ENCODE results near the gene CFDP1. TPM values are rescaled to one million over a fixed set of nuclear protein-coding genes. Genes with fewer than 3 reads are reported as not detected.
A peak's percentile ranks its signal among the peaks of the same experiment; 100 is the strongest.
"Not testable (repeated sequence)": the region's sequence is repeated elsewhere in the genome, so short reads cannot be mapped to it uniquely, and the experiment has no call there.

The CFDP1 gene
- total and polyA plus RNA-seq, 2 donors: 71.0 to 78.8 TPM

DNA sequence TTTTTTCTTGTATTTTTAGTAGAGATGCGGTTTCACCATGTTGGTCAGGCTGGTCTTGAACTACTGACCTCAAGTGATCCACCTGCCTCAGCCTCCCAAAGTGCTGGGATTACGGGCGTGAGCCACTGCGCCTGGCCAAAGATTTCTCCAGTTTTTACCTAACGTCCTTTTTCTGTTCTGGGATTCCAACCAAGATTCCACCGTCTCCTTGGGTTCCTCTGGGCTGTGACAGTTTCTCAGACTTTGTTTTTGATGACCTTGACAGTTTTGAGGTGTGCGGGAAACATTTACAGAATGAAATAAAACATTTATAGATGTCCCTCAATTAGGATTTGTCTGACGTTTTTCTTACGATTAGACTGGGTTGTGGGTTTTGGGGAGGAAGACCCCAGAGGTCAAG lies 163.9 kb downstream of the CFDP1 start:
- 64% methylated on average over 9 of the region's 9 CpGs for WGBS
- H3K4me1 ChIP-seq (ENCODE audit: insufficient read depth); H3K27ac ChIP-seq (ENCODE audit: low read depth); DNase-seq (ENCODE audit: extremely low spot score); H3K4me3 ChIP-seq (ENCODE audit: low read depth, low read length); H3K36me3 ChIP-seq (ENCODE audit: insufficient read depth): not testable (repeated sequence)

- Histone ChIP-seq H3K27ac (ENCODE audit: low read depth) (no peak overlapping the region), H3K4me3 (ENCODE audit: low read depth, low read length) (no peak overlapping the region), H3K36me3 (ENCODE audit: insufficient read depth) (no peaks in the 10 kb centered on the region), H3K4me1 (ENCODE audit: insufficient read depth) (peaks cover 2% of the 10 kb centered on the region)
- WGBS: 71% methylated on average over 10 of the region's 10 CpGs
- DNase-seq (ENCODE audit: extremely low spot score): no peak
Measured at GRCh38 chr16:75267631-75268264, 165.6 kb downstream of the CFDP1 start.

DNA sequence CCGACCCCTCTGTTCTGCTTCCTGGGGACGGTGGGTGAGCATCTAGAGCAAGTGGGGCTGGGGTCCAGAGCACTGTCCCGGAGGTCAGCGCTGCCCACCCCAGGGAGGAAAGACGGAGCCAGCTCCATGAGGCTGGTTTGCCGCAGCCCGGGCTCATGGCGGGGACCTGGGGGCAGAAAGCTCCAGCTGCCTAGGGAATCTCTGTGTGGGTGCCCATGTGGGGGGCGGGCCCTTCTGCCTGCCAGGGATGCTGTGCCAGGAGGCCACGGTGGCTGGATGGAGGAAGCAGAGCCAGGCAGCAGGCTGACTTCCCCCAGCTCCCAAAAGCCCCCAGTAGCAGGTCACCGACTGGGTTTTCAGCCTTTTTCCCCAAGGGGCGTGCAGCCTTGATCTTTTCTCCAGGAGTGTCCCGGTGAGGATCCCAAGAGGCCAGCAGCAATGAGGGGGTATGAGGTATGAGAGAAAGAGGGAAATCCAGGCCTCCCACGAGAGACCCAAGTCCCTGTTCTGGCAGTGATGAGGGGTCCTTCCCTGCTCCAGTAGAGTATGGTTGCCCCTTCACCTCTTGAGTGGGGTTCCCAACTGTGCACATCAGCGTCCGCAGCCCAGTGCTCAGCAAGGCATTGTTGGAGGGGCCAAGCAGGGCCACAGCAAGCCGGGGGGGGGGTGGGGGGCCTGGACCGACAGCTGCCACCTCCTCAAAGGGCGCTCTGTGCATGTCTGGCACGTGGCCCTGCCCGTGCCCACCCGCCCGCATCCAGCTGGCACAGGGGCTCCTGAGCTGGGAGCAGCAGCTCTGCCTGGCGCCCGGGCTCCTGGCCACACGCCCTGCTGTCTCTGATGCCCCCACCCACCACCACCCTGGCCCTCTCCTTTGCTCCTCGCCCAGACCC lies 166.3 kb downstream of the CFDP1 start:
- H3K4me1 ChIP-seq (ENCODE audit: insufficient read depth): peaks cover 2% of the 10 kb centered on the region
- no peaks in the 10 kb centered on the region for H3K36me3 ChIP-seq (ENCODE audit: insufficient read depth)
- H3K27ac ChIP-seq (ENCODE audit: low read depth): no peak overlapping the region
- no peak for DNase-seq (ENCODE audit: extremely low spot score)
- H3K4me3 ChIP-seq (ENCODE audit: low read depth, low read length): no peak overlapping the region
- 85% methylated on average over 27 of the region's 27 CpGs for WGBS

DNA sequence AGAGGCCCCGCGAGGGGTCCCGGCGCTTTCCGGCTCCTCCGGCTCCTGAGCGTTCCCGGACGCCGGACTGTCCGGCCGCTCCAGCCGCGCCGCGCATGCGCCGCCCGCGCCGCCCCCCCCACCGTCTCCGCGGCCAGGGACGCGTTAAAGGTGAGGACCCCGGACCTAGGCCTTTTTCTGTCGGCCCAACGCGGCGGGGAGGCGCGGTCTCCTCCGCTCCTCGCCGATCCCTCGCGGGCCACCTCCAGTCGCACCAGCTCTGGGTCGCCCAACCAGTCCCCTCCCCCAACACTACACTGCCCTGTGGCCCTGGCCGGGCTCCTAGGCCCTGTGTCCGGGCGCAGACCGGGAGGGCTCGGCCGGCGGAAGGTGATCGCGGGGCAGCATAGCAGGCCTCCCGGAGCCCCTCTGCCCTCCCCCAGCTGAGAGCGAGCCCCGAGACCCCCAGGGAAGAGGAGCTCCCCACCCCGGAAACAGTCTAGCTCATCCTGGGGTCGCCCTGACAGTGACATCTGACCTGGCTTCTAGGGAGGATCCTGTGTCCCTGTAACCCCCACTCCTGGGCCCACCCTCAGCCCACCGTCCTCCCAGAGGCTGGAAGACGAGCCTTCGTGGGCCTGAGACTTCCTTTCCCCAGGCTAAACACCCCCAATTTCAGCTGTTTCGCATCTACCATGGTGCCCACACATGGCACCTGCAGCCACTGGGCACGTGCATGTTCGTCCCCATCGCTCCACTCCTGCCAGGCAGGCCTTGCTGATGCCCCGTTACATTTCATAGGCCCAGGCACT lies 167.2 kb downstream of the CFDP1 start:
- H3K4me3 ChIP-seq (ENCODE audit: low read depth, low read length): peak overlapping the region; percentile 95
- peaks cover 2% of the 10 kb centered on the region for H3K4me1 ChIP-seq (ENCODE audit: insufficient read depth)
- 8% methylated on average over 62 of the region's 62 CpGs for WGBS
- no peaks in the 10 kb centered on the region for H3K36me3 ChIP-seq (ENCODE audit: insufficient read depth)
- DNase-seq (ENCODE audit: extremely low spot score): no peak
- H3K27ac ChIP-seq (ENCODE audit: low read depth): peak overlapping the region; percentile 55

DNA sequence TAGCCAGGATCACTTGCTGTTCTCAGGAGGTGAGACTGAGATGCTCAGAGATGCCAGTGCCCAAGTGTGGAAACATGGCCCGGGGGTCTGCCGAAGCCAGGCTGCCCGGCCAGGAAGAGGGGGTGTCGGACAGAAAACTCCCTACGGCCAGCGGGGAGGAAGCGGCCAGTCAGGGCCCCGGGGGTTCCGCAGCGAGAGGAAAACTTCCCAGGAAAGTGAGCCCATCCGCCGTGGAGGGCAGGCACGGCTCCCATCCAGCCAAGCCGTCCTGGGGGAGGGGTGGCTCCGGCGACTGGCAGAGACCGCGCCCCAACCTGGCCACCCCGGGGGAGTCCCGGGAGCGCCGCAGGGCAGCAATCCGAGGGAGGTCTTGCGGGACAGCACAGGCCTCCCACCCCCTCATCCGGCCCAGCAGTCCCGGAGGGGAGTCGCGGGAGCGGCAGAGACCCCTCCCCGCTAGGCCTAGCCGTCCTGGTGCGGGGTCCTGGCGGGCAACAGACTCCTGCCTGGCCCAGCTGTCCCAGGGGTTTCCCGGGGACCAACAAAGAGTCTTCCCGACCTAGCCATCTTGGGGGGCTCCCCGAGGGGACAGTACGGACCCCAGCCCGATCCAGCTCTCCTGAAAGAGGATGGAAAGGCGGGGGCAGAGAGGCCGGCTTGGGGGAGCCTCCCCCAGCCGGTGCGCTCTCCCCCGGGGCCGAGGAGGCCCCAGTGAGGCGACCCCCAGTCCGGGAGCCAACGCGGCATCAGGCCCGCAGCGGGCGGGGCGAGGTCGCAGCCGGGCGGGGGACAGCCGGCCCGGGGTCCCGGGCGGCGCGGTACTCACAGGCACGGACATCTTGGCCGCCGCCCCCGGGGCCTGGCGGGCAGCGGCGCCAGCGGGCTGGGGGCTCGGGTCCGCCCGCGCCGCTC lies 168.0 kb downstream of the CFDP1 start:
- no peak for DNase-seq (ENCODE audit: extremely low spot score)
- Histone ChIP-seq H3K4me3 (ENCODE audit: low read depth, low read length) (peak overlapping the region; percentile 95), H3K27ac (ENCODE audit: low read depth) (peak overlapping the region; percentile 55), H3K36me3 (ENCODE audit: insufficient read depth) (no peaks in the 10 kb centered on the region), H3K4me1 (ENCODE audit: insufficient read depth) (peaks cover 2% of the 10 kb centered on the region)
- under 1% methylated on average over 74 of the region's 74 CpGs for WGBS

DNA sequence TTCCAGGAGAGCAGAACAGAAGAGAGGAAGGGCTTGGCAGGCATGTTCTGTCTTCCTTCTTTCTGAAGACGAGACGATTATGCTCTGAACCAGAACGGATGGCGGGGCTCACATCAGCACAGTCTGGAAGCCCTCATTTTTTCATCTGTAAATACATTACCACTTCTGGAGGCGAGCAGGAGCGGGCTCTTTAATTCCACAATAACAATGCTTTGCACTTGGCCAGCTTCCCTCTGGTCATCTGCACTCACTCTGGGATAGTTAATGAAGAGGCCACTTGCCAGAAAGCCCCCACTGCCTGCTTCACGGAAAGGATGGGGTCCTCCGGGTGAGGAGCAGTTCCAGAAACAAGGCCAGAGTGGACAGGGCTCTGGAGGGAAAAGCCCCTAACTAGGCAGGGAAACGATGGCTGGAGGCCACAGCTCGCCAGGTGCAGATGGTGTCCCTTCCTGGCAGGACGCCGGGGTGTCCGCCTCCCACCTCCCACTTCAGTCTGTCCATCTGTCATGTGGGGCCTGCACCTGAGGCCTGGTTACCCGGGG lies 168.8 kb downstream of the CFDP1 start:
- H3K36me3 ChIP-seq (ENCODE audit: insufficient read depth): no peaks in the 10 kb centered on the region
- whole genome bisulfite sequencing: 13% methylated on average over 14 of the region's 14 CpGs
- peak overlapping the region; percentile 14 for H3K27ac ChIP-seq (ENCODE audit: low read depth)
- H3K4me3 ChIP-seq (ENCODE audit: low read depth, low read length): peak overlapping the region; percentile 95
- peaks cover 2% of the 10 kb centered on the region for H3K4me1 ChIP-seq (ENCODE audit: insufficient read depth)
- no peak for DNase-seq (ENCODE audit: extremely low spot score)

DNA sequence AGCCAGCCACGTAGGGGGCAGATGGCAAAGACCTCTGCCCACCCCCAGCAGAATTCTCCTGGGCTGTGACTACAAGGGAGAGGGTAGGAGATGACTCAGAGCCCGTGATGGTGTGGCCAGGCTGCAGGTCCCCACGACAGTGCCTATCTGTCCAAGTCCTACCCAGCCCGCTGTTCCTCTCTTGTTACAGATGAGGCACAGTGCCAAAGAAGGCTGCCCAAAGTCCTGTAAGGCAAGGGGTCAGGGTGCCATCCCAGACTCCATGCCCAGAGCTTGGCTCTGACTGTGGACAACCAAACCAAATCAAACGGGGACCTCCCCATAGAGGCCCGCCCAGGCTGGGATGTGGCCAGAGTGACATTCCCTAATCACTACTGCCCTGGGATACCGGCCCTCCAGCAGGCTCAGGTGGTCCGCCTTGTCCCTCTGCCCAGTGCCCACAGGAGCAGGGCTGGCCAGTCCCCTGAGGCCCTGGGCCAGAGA lies 169.3 kb downstream of the CFDP1 start:
- peak overlapping the region; percentile 2 for H3K4me3 ChIP-seq (ENCODE audit: low read depth, low read length)
- peaks cover 2% of the 10 kb centered on the region for H3K4me1 ChIP-seq (ENCODE audit: insufficient read depth)
- DNase-seq (ENCODE audit: extremely low spot score): no peak
- H3K27ac ChIP-seq (ENCODE audit: low read depth): peak overlapping the region; percentile 14
- no peaks in the 10 kb centered on the region for H3K36me3 ChIP-seq (ENCODE audit: insufficient read depth)
- WGBS: 21% methylated on average over 8 of the region's 8 CpGs

GRCh38 chr16:75263291-75263962 lies 169.9 kb downstream of the CFDP1 start:
- Histone ChIP-seq H3K4me3 (ENCODE audit: low read depth, low read length) (no peak overlapping the region), H3K4me1 (ENCODE audit: insufficient read depth) (peaks cover 2% of the 10 kb centered on the region), H3K36me3 (ENCODE audit: insufficient read depth) (no peaks in the 10 kb centered on the region), H3K27ac (ENCODE audit: low read depth) (no peak overlapping the region)
- no peak for DNase-seq (ENCODE audit: extremely low spot score)
- 53% methylated on average over 14 of the region's 14 CpGs for WGBS

DNA sequence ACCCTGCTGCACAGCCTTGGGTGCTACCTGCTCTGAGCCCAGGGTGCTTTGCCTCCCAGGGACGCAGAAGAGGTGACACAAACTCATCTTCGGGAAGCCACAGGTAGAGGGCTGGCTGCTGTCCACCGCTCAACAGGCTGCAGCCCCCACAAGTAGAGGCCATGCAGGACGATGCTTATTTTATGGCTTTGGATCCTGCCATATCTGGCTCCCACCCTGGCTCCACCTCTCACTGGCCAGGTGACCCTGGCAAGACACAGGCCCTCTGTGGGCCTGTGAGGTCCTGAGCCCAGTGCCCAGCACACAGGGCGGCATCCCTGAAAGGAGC lies 170.5 kb downstream of the CFDP1 start:
- peaks cover 2% of the 10 kb centered on the region for H3K4me1 ChIP-seq (ENCODE audit: insufficient read depth)
- 75% methylated on average over 5 of the region's 5 CpGs for WGBS
- DNase-seq (ENCODE audit: extremely low spot score): no peak
- no peak overlapping the region for H3K27ac ChIP-seq (ENCODE audit: low read depth)
- H3K4me3 ChIP-seq (ENCODE audit: low read depth, low read length): no peak overlapping the region
- H3K36me3 ChIP-seq (ENCODE audit: insufficient read depth): no peaks in the 10 kb centered on the region

DNA sequence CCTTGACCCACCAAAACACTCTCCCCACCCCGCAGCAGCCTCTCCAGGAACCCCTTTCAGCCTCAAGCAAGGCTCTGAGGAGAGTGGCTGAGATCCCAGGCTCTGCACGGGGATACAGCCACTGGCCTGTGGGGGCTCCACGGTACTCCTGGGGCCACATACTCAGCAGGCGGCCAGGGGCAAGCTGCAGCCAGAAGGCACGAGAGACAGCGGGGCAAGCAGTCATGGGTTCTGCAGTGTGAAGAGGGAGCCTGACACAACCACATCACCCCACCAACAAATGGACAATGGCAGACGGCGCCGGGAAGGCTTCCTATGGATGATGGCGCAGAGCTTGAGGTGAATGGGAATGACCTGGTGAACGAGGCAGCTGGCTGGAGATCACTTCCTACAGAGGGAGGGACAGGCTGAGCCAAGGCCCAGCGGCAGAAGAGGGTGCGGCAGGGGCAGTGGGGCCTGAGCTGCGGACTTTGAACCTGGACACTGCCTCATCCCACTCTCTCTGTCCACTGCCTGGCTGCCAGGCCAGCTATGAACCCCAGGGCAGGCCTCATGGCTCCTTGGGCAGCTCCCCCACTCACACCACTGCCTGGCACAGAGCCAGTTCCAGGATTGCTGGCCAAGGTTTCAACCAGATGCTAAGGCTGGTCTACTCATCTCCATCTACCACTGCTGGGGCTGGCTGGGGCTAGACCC lies 171.1 kb downstream of the CFDP1 start:
- peaks cover 2% of the 10 kb centered on the region for H3K4me1 ChIP-seq (ENCODE audit: insufficient read depth)
- H3K27ac ChIP-seq (ENCODE audit: low read depth): no peak overlapping the region
- 71% methylated on average over 14 of the region's 14 CpGs for WGBS
- no peaks in the 10 kb centered on the region for H3K36me3 ChIP-seq (ENCODE audit: insufficient read depth)
- H3K4me3 ChIP-seq (ENCODE audit: low read depth, low read length): no peak overlapping the region
- DNase-seq (ENCODE audit: extremely low spot score): no peak

DNA sequence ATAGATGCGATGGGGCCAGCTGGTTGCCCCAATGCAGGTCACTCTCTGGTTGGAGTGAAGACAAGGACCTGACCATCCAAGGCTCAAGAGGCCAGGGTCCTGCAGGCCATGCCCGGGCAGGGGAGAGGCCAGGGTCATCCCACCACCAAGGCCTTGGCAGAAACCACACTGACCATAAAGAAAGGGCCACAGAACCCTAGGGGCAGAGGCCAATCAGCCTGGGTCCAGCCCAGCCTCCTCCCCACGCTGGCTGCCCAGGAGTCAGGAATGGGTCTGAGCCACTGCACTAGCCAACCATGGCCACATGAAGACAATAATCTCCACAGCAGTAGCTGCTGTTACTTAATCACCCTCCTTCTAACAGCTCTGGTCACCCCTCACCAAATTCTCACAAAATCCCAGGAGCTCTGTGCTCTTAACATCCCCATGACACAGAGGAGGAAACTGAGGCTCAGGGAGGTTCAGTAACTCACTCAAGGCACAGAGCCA lies 171.7 kb downstream of the CFDP1 start:
- 93% methylated on average over 3 of the region's 3 CpGs for WGBS
- no peak for DNase-seq (ENCODE audit: extremely low spot score)
- no peak overlapping the region for H3K27ac ChIP-seq (ENCODE audit: low read depth)
- H3K4me3 ChIP-seq (ENCODE audit: low read depth, low read length): no peak overlapping the region
- peaks cover 2% of the 10 kb centered on the region for H3K4me1 ChIP-seq (ENCODE audit: insufficient read depth)
- no peaks in the 10 kb centered on the region for H3K36me3 ChIP-seq (ENCODE audit: insufficient read depth)
